ENCODE measurements around the gene PFKL.

DNA sequence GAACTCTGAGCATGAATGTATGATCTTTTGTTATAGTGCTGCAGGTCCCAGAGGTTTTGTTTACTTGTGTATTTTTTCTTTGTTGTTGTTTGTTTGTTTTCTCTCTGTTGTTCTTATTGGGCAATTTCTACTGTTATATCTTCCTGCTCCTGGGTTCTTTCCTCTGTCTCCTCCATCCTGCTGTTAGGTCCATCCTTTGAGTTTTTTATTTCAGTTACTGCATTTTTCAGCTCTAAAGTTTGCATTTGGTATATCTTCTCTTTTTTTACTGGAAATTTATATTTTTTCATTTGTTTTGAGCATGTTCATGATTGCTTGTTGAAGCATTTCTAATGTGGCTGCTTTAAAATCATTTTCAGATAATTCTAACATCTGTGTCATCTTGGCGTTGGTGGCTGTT is 63.4 kb downstream of the PFKL start:
- TF ChIP-seq, protein P1, sequence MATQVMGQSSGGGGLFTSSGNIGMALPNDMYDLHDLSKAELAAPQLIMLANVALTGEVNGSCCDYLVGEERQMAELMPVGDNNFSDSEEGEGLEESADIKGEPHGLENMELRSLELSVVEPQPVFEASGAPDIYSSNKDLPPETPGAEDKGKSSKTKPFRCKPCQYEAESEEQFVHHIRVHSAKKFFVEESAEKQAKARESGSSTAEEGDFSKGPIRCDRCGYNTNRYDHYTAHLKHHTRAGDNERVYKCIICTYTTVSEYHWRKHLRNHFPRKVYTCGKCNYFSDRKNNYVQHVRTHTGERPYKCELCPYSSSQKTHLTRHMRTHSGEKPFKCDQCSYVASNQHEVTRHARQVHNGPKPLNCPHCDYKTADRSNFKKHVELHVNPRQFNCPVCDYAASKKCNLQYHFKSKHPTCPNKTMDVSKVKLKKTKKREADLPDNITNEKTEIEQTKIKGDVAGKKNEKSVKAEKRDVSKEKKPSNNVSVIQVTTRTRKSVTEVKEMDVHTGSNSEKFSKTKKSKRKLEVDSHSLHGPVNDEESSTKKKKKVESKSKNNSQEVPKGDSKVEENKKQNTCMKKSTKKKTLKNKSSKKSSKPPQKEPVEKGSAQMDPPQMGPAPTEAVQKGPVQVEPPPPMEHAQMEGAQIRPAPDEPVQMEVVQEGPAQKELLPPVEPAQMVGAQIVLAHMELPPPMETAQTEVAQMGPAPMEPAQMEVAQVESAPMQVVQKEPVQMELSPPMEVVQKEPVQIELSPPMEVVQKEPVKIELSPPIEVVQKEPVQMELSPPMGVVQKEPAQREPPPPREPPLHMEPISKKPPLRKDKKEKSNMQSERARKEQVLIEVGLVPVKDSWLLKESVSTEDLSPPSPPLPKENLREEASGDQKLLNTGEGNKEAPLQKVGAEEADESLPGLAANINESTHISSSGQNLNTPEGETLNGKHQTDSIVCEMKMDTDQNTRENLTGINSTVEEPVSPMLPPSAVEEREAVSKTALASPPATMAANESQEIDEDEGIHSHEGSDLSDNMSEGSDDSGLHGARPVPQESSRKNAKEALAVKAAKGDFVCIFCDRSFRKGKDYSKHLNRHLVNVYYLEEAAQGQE (IDR thresholded peaks at IDR 0.05; ENCODE audit: unreplicated experiment): no peak
- TF ChIP-seq, protein P2, sequence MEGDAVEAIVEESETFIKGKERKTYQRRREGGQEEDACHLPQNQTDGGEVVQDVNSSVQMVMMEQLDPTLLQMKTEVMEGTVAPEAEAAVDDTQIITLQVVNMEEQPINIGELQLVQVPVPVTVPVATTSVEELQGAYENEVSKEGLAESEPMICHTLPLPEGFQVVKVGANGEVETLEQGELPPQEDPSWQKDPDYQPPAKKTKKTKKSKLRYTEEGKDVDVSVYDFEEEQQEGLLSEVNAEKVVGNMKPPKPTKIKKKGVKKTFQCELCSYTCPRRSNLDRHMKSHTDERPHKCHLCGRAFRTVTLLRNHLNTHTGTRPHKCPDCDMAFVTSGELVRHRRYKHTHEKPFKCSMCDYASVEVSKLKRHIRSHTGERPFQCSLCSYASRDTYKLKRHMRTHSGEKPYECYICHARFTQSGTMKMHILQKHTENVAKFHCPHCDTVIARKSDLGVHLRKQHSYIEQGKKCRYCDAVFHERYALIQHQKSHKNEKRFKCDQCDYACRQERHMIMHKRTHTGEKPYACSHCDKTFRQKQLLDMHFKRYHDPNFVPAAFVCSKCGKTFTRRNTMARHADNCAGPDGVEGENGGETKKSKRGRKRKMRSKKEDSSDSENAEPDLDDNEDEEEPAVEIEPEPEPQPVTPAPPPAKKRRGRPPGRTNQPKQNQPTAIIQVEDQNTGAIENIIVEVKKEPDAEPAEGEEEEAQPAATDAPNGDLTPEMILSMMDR (conservative IDR thresholded peaks at IDR 0.05; ENCODE audit: low read depth in 2 of 2): no peak
- TF ChIP-seq EZH2phosphoT487 (IDR thresholded peaks at IDR 0.05; ENCODE audit: unreplicated experiment) (no peak), EZH2 (IDR thresholded peaks at IDR 0.05; ENCODE audit: low read depth, unreplicated experiment) (no peak), ZNF331 (CRISPR knock-in tag; IDR thresholded peaks at IDR 0.05; ENCODE audit: low read depth) (no peak), POLR2AphosphoS5 (IDR thresholded peaks at IDR 0.05; ENCODE audit: low read depth) (no peak), CREB1 (CRISPR knock-in tag; IDR thresholded peaks at IDR 0.05; ENCODE audit: low read depth) (no peak)
